Upper lobe of left lung (tissue), 6 donors: ENCODE results near the gene TSC22D1. TPM values are rescaled to one million over a fixed set of nuclear protein-coding genes. Genes with fewer than 3 reads are reported as not detected.

Experiments used
- ATAC-seq, 2 donors: fragments of 200-7000 bp; cut with Tn5 transposase; one replicate each; pipeline ENCODE4 v1.9.1; 2022; ENCODE audit warnings: mild to moderate bottlenecking in 2 of 2, moderate library complexity in 2 of 2; ENCODE audit not compliant: low FRiP score in 2 of 2
- DNase-seq, 2 donors: peaks; one replicate each; pipeline ENCODE4 v3.0.0-alpha.2; 2019 to 2020
- H3K27ac ChIP-seq, 4 donors: fragments of 200-600 bp; sonication (generic); one replicate each; pipeline ENCODE4 v1.5.1; 2016 to 2019
- H3K27me3 ChIP-seq, 4 donors: fragments of 200-600 bp; sonication (generic); one replicate each; pipeline ENCODE4 v1.5.1; 2017 to 2019
- H3K36me3 ChIP-seq, 4 donors: fragments of 200-600 bp; sonication (generic); one replicate each; pipeline ENCODE4 v1.5.1; 2016 to 2019
- H3K4me1 ChIP-seq, 4 donors: fragments of 200-600 bp; sonication (generic); one replicate each; pipeline ENCODE4 v1.5.1; 2018 to 2019
- H3K4me3 ChIP-seq, 4 donors: fragments of 200-600 bp; sonication (generic); one replicate each; pipeline ENCODE4 v1.5.1; 2017 to 2019; ENCODE audit warnings: mild to moderate bottlenecking in 2 of 4, moderate library complexity in 1 of 4
- H3K9me3 ChIP-seq, 4 donors: fragments of 200-600 bp; sonication (generic); one replicate each; pipeline ENCODE4 v1.5.1; 2018 to 2019
- EP300 ChIP-seq, 4 donors: sonication (generic); formaldehyde crosslinking; IDR thresholded peaks; one replicate each; pipeline ENCODE4 v1.5.1; 2017; ENCODE audit warnings: antibody characterized with exemption in 4 of 4, control low read depth in 2 of 4
- POLR2A ChIP-seq, 4 donors: fragments of 450-650 bp; IDR thresholded peaks; one replicate each; pipeline ENCODE4 v1.5.1; 2016 to 2017; ENCODE audit warnings: antibody characterized with exemption in 4 of 4, mild to moderate bottlenecking in 2 of 4
- POLR2AphosphoS5 ChIP-seq, 2 donors: sonication (generic); formaldehyde crosslinking; IDR thresholded peaks; one replicate each; pipeline ENCODE4 v1.5.1; 2017; ENCODE audit warnings: antibody characterized with exemption in 2 of 2
- WGBS, 2 donors: methylation state at CpG; one replicate each; pipeline ENCODE4 v1.1.5; 2017 to 2018; 5-methylcytosine and 5-hydroxymethylcytosine counted together
- total RNA-seq, 6 donors: library from RNA; depleted of rRNA in 4 of 6; stranded (reverse); fragments of >200 nt in 4 of 6; gene quantifications; one replicate each; pipeline versions ENCODE4 v1.1.0 to v1.2.1, GENCODE V29; 2016 to 2021
- TF ChIP-seq, protein P1 (sequence below), 6 experiments: fragments of 450-650 bp in 4 of 6; fragments of 200-600 bp in 2 of 6; sonication (generic) in 2 of 6; IDR thresholded peaks; one replicate each; pipeline ENCODE4 v1.5.1; 2016 to 2019; ENCODE audit warnings: antibody characterized with exemption in 6 of 6
- donor health status: DM: no; HTN: no; CAD: no; lungs with moderate emphysema.
- donor health status: DM: no; HTN: yes; CAD: no; lungs with severe emphysema.

TSC22D1 gene
- total RNA-seq, 6 donors from 2014 or later = 66.0 to 158 (median 115) TPM

DNA sequence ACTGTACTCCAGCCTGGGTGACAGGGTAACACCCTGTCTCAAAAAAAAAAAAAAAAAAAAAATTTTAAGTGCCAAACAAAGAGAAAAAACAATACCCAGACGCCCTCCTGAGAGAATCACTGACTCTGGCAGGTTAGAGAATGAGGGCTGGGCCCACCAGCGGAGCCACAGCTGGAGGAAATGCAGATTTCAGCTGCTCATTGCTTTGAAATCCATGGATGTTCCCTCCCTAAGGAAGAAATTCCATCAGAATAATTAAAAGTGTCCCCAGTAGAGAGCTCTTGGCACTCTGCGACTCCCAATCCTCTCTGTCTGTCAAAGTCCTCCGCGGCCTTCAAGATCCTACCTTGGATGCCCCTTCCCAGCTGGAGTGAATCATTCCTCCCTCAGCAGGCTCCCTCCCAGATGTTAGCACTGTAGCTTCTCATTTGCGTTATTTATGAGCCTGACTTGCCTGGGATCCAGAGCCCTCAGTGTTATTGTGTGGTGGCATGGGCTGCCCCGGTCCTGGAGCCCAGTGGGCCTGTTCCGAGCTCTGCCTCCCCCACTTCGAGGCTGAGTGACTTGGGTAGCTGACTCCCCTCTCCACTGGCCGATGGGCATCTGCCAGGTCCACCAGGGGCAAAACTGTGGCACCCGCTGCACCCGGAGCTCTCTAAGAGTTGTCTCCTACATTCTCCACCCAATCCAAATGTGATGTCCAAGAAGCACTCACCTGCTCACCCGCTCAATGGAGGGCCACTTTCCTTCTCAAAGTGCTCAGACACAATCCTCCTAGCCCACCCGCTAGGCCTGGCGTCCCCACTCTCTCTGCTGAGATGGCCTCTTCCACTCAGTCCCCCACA lies 155.5 kb downstream of the TSC22D1 start:
- no peak overlapping the region for H3K27ac ChIP-seq
- no peaks in the 10 kb centered on the region for H3K4me1 ChIP-seq
- no peak for DNase-seq
- ATAC-seq = no peak
- no peaks in the 10 kb centered on the region for H3K9me3 ChIP-seq
- WGBS, 2 donors = 88 to 90% methylated on average over 15 of the region's 15 CpGs
- H3K36me3 ChIP-seq = no peaks in the 10 kb centered on the region
- H3K27me3 ChIP-seq = no peaks in the 10 kb centered on the region
- no peak overlapping the region for H3K4me3 ChIP-seq
- TF ChIP-seq POLR2A (IDR thresholded peaks at IDR 0.05) = no peak
- no peak for TF ChIP-seq POLR2AphosphoS5 (IDR thresholded peaks at IDR 0.05)
- TF ChIP-seq, protein P1, sequence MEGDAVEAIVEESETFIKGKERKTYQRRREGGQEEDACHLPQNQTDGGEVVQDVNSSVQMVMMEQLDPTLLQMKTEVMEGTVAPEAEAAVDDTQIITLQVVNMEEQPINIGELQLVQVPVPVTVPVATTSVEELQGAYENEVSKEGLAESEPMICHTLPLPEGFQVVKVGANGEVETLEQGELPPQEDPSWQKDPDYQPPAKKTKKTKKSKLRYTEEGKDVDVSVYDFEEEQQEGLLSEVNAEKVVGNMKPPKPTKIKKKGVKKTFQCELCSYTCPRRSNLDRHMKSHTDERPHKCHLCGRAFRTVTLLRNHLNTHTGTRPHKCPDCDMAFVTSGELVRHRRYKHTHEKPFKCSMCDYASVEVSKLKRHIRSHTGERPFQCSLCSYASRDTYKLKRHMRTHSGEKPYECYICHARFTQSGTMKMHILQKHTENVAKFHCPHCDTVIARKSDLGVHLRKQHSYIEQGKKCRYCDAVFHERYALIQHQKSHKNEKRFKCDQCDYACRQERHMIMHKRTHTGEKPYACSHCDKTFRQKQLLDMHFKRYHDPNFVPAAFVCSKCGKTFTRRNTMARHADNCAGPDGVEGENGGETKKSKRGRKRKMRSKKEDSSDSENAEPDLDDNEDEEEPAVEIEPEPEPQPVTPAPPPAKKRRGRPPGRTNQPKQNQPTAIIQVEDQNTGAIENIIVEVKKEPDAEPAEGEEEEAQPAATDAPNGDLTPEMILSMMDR (IDR thresholded peaks at IDR 0.05) = no peak
- TF ChIP-seq EP300 (IDR thresholded peaks at IDR 0.05) = no peak

DNA sequence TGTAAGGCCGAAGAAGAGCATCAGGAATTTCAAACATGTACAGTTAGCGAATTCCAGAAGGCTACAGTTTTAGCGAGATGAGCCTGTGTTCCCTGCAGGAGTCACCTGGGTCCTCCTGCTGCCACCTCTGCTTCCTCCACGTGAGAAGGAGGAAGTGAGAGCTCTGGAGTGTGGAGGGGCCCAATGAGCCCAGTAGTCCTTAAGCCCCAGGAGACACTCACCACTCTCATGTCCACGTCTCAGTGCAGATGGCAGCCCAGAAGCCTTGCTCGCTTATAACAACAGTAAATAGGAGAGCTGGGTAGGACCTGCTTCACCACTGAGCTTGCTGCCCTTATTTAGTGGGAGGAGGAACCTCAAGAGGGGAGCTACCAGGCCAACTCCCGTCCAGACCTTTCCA lies 158.3 kb downstream of the TSC22D1 start:
- no peak overlapping the region for H3K4me3 ChIP-seq
- DNase-seq (peak in 1 of 2 donors; percentile 31), ATAC-seq (no peak)
- H3K36me3 ChIP-seq = no peaks in the 10 kb centered on the region
- TF ChIP-seq, protein P1 (IDR thresholded peaks at IDR 0.05) = no peak
- no peak for TF ChIP-seq EP300 (IDR thresholded peaks at IDR 0.05)
- no peak for TF ChIP-seq POLR2AphosphoS5 (IDR thresholded peaks at IDR 0.05)
- no peak for TF ChIP-seq POLR2A (IDR thresholded peaks at IDR 0.05)
- H3K27me3 ChIP-seq = no peaks in the 10 kb centered on the region
- H3K4me1 ChIP-seq = no peaks in the 10 kb centered on the region
- WGBS, 2 donors = 62 to 76% methylated on average over 7 of the region's 7 CpGs
- no peaks in the 10 kb centered on the region for H3K9me3 ChIP-seq
- H3K27ac ChIP-seq = no peak overlapping the region

DNA sequence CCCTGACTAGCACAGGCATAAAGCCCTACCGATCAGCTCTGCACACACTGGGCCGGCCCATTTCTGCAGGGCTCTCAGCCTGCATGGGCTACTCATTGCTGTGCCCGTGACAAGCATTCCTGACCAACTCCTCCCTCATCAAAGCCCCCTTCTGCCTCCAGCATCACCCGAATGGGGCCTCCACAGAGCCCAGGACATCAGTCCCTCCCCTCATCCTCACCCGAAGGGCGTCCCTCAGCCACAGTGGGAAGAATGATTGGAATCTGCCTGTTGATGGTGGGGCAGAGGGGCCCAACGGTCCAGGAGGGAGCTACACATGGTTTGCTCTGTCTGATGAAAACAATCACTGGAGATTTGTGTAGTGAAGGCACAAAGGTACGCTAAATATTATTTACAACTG lies 158.7 kb downstream of the TSC22D1 start:
- H3K27ac ChIP-seq = no peak overlapping the region
- H3K9me3 ChIP-seq = no peaks in the 10 kb centered on the region
- DNase-seq (no peak), ATAC-seq (no peak)
- no peaks in the 10 kb centered on the region for H3K4me1 ChIP-seq
- H3K27me3 ChIP-seq = no peaks in the 10 kb centered on the region
- 84 to 86% methylated on average over 8 of the region's 8 CpGs for WGBS, 2 donors
- no peaks in the 10 kb centered on the region for H3K36me3 ChIP-seq
- no peak overlapping the region for H3K4me3 ChIP-seq
- TF ChIP-seq, protein P1 (IDR thresholded peaks at IDR 0.05) = no peak
- no peak for TF ChIP-seq POLR2A (IDR thresholded peaks at IDR 0.05)
- TF ChIP-seq POLR2AphosphoS5 (IDR thresholded peaks at IDR 0.05) = no peak
- TF ChIP-seq EP300 (IDR thresholded peaks at IDR 0.05) = no peak

DNA sequence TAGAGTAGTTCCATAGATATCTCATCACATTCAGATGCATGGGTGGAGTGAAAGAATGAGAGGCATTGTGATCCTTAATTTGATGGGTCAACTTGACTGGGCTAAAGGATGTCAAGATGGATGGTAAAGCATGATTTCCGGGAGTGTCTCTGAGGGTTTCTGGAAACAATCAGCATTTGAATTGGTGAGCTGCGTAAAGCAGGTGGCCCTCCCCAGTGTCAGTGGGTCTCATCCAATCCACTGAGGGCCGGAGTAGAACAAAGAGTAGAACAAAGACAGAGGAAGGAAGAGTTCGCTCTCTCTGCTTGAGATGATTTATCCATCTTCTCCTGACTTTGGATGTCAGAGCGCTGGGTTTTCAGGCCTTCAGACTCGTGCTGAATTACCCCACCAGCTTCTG lies 159.4 kb downstream of the TSC22D1 start:
- WGBS, 2 donors = 95 to 97% methylated on average over 6 of the region's 6 CpGs

More for the DNA sequence above, 159.4 kb downstream of the TSC22D1 start:
- no peaks in the 10 kb centered on the region for H3K4me1 ChIP-seq
- no peak overlapping the region for H3K4me3 ChIP-seq
- H3K9me3 ChIP-seq = no peaks in the 10 kb centered on the region
- ATAC-seq (no peak), DNase-seq (no peak)
- no peaks in the 10 kb centered on the region for H3K27me3 ChIP-seq
- H3K36me3 ChIP-seq = no peaks in the 10 kb centered on the region
- no peak for TF ChIP-seq POLR2AphosphoS5 (IDR thresholded peaks at IDR 0.05)
- no peak for TF ChIP-seq EP300 (IDR thresholded peaks at IDR 0.05)
- TF ChIP-seq, protein P1 (IDR thresholded peaks at IDR 0.05) = no peak
- no peak for TF ChIP-seq POLR2A (IDR thresholded peaks at IDR 0.05)
- H3K27ac ChIP-seq = no peak overlapping the region
